ENCODE measurements around the gene PPP1R15B. TPM values are rescaled to one million over a fixed set of nuclear protein-coding genes. Genes with fewer than 3 reads are reported as not detected.

The PPP1R15B gene
- total RNA-seq, 2 donors from 2014 or later: 44.8 to 79.2 TPM

DNA sequence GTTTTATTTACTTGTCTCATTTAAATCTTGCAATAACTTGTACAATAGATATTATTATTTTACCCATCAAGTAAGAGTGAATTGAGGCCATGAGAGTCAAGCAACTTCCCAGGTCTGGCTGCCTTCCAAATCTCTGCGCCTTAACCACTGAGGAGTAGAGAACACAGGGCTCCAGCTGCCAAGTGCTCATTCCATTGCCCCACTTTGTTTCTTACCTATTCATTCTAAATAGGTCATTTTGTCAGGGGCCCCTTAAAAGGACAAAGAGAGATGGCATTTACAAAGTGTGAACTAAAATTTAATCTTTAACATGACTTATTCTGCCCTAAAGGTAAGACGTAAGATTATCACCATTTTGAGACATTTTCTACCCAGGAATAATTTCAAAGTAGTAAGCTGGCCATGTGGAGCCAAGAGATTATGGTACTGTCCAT, 3.5 kb downstream of the PPP1R15B start:
- Histone ChIP-seq H3K4me1 (ENCODE audit: control insufficient read depth, insufficient read depth, low read length) (no peaks in the 10 kb centered on the region), H3K36me3 (ENCODE audit: control insufficient read depth, insufficient read depth, low read length) (peaks cover 57% of the 10 kb centered on the region), H3K27ac (ENCODE audit: low read depth, low read length) (no peak overlapping the region), H3K27me3 (ENCODE audit: control insufficient read depth, insufficient read depth, low read length, poor library complexity, severe bottlenecking) (no peaks in the 10 kb centered on the region), H3K4me3 (ENCODE audit: low read length) (peak overlapping the region; percentile 96), H3K9me3 (ENCODE audit: control insufficient read depth, low read length) (no peaks in the 10 kb centered on the region), H3K9ac (ENCODE audit: extremely low read depth, low read length, poor library complexity, severe bottlenecking) (peak overlapping the region; percentile 95)
- Mint-ChIP-seq H3K27me3 (ENCODE audit: insufficient read depth) (no peaks in the 10 kb centered on the region), H3K36me3 (ENCODE audit: low read depth) (peaks cover 42% of the 10 kb centered on the region), H3K9me3 (no peaks in the 10 kb centered on the region), H3K4me1 (peaks cover 6% of the 10 kb centered on the region), H3K4me3 (peak overlapping the region; percentile 96), H3K27ac (peak overlapping the region; percentile 4)
- no peak for TF ChIP-seq CTCF (conservative IDR thresholded peaks at IDR 0.05)
- WGBS, 2 experiments (ENCODE audit: insufficient coverage in 1 of 2, insufficient read length in 1 of 2): 6% methylated on average over 2 of the region's 2 CpGs; no CpG with 5 or more reads in 1 of the 2 experiments
- no peak for DNase-seq

GRCh38 chr1:204407295-204407971, 4.2 kb downstream of the PPP1R15B start:
- H3K27ac Mint-ChIP-seq: no peak overlapping the region
- H3K9ac ChIP-seq (ENCODE audit: extremely low read depth, low read length, poor library complexity, severe bottlenecking): peak overlapping the region; percentile 95
- peaks cover 63% of the 10 kb centered on the region for H3K36me3 ChIP-seq (ENCODE audit: control insufficient read depth, insufficient read depth, low read length)
- H3K9me3 ChIP-seq (ENCODE audit: control insufficient read depth, low read length): no peaks in the 10 kb centered on the region
- H3K4me1 ChIP-seq (ENCODE audit: control insufficient read depth, insufficient read depth, low read length): no peaks in the 10 kb centered on the region
- H3K36me3 Mint-ChIP-seq (ENCODE audit: low read depth): peaks cover 42% of the 10 kb centered on the region
- no peaks in the 10 kb centered on the region for H3K9me3 Mint-ChIP-seq
- peaks cover 6% of the 10 kb centered on the region for H3K4me1 Mint-ChIP-seq
- no peaks in the 10 kb centered on the region for H3K27me3 ChIP-seq (ENCODE audit: control insufficient read depth, insufficient read depth, low read length, poor library complexity, severe bottlenecking)
- no peak for DNase-seq
- 0 to 12% methylated on average over 1 to 3 of the region's 3 CpGs for WGBS, 2 experiments (ENCODE audit: insufficient coverage in 1 of 2, insufficient read length in 1 of 2)
- H3K4me3 Mint-ChIP-seq: peak overlapping the region; percentile 96
- no peaks in the 10 kb centered on the region for H3K27me3 Mint-ChIP-seq (ENCODE audit: insufficient read depth)
- no peak overlapping the region for H3K27ac ChIP-seq (ENCODE audit: low read depth, low read length)
- peak overlapping the region; percentile 96 for H3K4me3 ChIP-seq (ENCODE audit: low read length)
- TF ChIP-seq CTCF (conservative IDR thresholded peaks at IDR 0.05): no peak

- Histone ChIP-seq H3K4me3 (ENCODE audit: low read length) (peak overlapping the region; percentile 96), H3K4me1 (ENCODE audit: control insufficient read depth, insufficient read depth, low read length) (no peaks in the 10 kb centered on the region), H3K9ac (ENCODE audit: extremely low read depth, low read length, poor library complexity, severe bottlenecking) (peak overlapping the region; percentile 95), H3K9me3 (ENCODE audit: control insufficient read depth, low read length) (no peaks in the 10 kb centered on the region), H3K27ac (ENCODE audit: low read depth, low read length) (no peak overlapping the region), H3K36me3 (ENCODE audit: control insufficient read depth, insufficient read depth, low read length) (peaks cover 71% of the 10 kb centered on the region), H3K27me3 (ENCODE audit: control insufficient read depth, insufficient read depth, low read length, poor library complexity, severe bottlenecking) (no peaks in the 10 kb centered on the region)
- no peak overlapping the region for H3K27ac Mint-ChIP-seq
- DNase-seq: no peak
- no peaks in the 10 kb centered on the region for H3K27me3 Mint-ChIP-seq (ENCODE audit: insufficient read depth)
- no peak for TF ChIP-seq CTCF (conservative IDR thresholded peaks at IDR 0.05)
- peak overlapping the region; percentile 96 for H3K4me3 Mint-ChIP-seq
- H3K4me1 Mint-ChIP-seq: peaks cover 6% of the 10 kb centered on the region
- H3K36me3 Mint-ChIP-seq (ENCODE audit: low read depth): peaks cover 42% of the 10 kb centered on the region
- WGBS, 2 experiments (ENCODE audit: insufficient coverage in 1 of 2, insufficient read length in 1 of 2): 93 to 97% methylated on average over 3 of the region's 4 CpGs
- H3K9me3 Mint-ChIP-seq: no peaks in the 10 kb centered on the region
Observed at GRCh38 chr1:204406621-204407020, 5.0 kb downstream of the PPP1R15B start.
